C4-2B (cell line): ENCODE results near the gene HIF1AN.

Experiments used
- ZFX ChIP-seq: fragments of 450-650 bp; IDR thresholded peaks from 2 replicates; pipeline ENCODE4 v1.6.1; 2017
- TF ChIP-seq, protein P1 (sequence below): fragments of 450-650 bp; conservative IDR thresholded peaks from 2 replicates; pipeline ENCODE4 v1.5.1; 2017; ENCODE audit warnings: mild to moderate bottlenecking

DNA sequence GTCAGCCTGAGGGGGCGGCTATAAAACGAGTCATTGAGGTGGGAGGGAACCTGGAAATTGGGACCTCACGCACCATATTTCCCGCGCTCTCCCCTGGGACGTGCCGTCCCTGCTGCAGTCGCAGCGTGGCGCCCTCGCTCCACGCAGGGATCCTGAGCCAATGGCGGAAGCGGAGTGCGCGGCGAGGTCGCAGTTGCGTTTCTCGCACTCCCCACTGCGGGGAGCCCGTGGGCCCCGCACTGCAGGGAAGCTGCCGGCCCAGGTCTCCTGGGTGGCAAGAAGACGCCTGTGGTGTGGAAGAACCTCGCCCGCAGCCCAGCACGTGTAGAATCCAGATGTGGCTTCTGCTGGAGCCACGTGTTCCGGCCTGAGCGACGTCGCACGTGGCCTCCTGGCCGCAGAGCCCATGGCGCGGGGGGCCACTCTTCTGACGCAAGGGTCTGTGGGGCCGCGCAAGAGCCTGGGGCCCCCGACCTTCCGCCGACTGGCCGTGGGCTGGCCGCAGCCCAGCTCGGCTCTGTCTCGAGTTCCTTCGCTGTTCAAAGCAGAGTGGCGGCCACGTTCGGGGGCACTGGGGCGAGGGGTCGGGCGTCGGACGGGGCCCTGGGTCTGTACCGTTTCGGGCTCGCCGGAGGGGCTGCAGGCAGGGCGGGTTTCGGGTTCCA is 26.4 kb downstream of the HIF1AN start:
- TF ChIP-seq, protein P1, sequence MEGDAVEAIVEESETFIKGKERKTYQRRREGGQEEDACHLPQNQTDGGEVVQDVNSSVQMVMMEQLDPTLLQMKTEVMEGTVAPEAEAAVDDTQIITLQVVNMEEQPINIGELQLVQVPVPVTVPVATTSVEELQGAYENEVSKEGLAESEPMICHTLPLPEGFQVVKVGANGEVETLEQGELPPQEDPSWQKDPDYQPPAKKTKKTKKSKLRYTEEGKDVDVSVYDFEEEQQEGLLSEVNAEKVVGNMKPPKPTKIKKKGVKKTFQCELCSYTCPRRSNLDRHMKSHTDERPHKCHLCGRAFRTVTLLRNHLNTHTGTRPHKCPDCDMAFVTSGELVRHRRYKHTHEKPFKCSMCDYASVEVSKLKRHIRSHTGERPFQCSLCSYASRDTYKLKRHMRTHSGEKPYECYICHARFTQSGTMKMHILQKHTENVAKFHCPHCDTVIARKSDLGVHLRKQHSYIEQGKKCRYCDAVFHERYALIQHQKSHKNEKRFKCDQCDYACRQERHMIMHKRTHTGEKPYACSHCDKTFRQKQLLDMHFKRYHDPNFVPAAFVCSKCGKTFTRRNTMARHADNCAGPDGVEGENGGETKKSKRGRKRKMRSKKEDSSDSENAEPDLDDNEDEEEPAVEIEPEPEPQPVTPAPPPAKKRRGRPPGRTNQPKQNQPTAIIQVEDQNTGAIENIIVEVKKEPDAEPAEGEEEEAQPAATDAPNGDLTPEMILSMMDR, result peak; percentile 93
- no peak for TF ChIP-seq ZFX
